Measurements from ENCODE around the gene MT1B. TPM values are rescaled to one million over a fixed set of nuclear protein-coding genes. Genes with fewer than 3 reads are reported as not detected.
A peak's percentile ranks its signal among the peaks of the same experiment; 100 is the strongest.

Gene MT1B
- polyA plus RNA-seq, 1 experiment: not detected

DNA sequence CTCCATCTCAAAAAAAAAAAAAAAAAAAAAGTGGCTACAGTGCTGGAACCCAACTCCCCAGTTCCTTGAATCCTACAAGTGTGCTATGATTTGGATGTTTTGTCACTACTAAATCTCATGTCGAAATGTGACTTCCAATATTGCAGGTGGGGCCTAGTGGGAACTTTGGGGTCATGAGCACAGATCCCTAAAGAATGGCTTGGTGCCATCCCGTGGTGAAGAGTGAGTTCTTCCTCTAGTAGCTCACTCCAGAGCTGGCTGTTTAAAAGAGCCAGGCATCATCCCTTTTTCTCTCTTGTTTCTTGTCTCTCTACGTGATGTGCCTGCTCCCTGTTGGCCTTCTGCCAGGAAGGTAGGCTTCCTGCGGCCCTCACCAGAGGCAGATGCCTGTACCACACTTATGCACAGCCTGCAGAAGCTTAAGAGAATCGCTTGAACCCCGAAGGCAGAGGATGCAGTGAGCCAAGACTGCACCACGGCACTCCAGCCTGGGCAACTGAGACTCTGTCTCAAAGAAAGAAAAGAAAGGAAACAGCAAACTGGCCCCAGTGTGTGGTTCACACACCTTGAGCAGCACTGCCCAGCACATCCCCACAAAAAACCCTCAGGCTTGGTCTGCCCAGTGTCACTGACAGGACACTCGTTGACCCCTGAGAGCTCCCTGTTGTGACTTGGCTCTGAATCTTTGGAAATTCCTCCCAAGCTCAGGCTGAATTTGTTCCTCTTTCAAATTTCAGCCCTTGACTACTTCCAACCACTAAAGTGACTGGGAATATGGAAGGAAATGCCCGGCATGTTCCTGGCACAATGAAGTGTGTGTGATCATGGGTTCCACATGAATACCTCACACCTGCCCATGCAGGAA is 23.0 kb upstream of the MT1B start:
- TF ChIP-seq, protein P1, sequence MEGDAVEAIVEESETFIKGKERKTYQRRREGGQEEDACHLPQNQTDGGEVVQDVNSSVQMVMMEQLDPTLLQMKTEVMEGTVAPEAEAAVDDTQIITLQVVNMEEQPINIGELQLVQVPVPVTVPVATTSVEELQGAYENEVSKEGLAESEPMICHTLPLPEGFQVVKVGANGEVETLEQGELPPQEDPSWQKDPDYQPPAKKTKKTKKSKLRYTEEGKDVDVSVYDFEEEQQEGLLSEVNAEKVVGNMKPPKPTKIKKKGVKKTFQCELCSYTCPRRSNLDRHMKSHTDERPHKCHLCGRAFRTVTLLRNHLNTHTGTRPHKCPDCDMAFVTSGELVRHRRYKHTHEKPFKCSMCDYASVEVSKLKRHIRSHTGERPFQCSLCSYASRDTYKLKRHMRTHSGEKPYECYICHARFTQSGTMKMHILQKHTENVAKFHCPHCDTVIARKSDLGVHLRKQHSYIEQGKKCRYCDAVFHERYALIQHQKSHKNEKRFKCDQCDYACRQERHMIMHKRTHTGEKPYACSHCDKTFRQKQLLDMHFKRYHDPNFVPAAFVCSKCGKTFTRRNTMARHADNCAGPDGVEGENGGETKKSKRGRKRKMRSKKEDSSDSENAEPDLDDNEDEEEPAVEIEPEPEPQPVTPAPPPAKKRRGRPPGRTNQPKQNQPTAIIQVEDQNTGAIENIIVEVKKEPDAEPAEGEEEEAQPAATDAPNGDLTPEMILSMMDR (IDR thresholded peaks at IDR 0.05; ENCODE audit: low read depth, low read length): no peak
- H3K9me3 ChIP-seq (ENCODE audit: control insufficient read depth, insufficient read depth, low read length): no peaks in the 10 kb centered on the region
- POLR2A ChIA-PET: interaction anchor here (0.7 kb wide), 3 partner anchors 22 to 178 kb away, joined by 4 to 6 read pairs (median 5); partner anchors contain the start of gene MT1X
- H3K27ac ChIP-seq (ENCODE audit: low read depth, low read length): no peak overlapping the region
- CTCF ChIA-PET: no interaction called here
- DNase-seq (ENCODE audit: low read depth, low spot score): no peak
- no peak overlapping the region for H3K4me3 ChIP-seq (ENCODE audit: low read depth, low read length)
- H3K27me3 ChIP-seq (ENCODE audit: control insufficient read depth, insufficient read depth, low read length): peaks cover 21% of the 10 kb centered on the region

DNA sequence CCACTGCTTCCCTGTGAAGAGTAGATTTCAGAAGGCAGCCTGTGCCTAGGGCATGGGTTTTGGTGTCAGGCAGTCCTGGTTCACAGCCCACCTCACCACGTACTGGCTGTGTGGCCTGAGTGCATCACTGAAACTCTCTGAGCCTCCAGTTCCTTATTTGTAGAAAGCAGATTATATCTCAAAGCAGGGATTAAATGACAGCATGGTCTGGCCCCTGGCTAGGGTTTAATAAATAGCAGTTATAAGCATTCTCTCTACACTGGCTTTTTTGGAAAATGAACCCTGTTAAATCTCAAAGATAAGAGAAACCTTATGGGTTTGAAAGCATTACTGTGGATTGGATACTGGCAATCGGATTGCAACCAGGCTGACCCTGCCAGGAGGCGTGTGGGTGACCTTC is 22.2 kb upstream of the MT1B start:
- Histone ChIP-seq H3K27me3 (ENCODE audit: control insufficient read depth, insufficient read depth, low read length) (peaks cover 27% of the 10 kb centered on the region), H3K27ac (ENCODE audit: low read depth, low read length) (no peak overlapping the region), H3K9me3 (ENCODE audit: control insufficient read depth, insufficient read depth, low read length) (no peaks in the 10 kb centered on the region), H3K4me3 (ENCODE audit: low read depth, low read length) (no peak overlapping the region)
- no peak for DNase-seq (ENCODE audit: low read depth, low spot score)
- TF ChIP-seq, protein P1 (IDR thresholded peaks at IDR 0.05; ENCODE audit: low read depth, low read length): no peak
- ChIA-PET CTCF (no interaction called here), POLR2A (no interaction called here)

DNA sequence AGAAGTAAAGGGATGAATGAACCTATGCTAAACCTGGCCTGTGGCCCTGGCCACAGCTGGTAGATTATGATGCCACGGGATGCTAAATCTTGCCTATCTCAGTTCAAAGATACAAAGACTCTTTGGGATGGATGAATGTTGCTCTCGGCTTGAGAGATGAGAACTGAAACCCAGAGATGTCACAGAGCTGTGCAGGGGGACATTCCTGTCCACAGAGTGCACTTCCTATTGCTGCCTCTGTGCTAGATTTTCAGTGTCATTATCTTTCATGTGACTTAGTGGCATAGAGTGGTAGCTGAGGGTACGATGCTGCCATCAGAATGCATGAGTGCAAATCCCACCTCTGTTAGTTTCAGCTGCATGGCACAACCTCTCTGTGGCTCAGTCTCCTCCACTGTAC is 21.6 kb upstream of the MT1B start:
- Histone ChIP-seq H3K27me3 (ENCODE audit: control insufficient read depth, insufficient read depth, low read length) (peaks cover 33% of the 10 kb centered on the region), H3K27ac (ENCODE audit: low read depth, low read length) (no peak overlapping the region), H3K9me3 (ENCODE audit: control insufficient read depth, insufficient read depth, low read length) (no peaks in the 10 kb centered on the region), H3K4me3 (ENCODE audit: low read depth, low read length) (no peak overlapping the region)
- ChIA-PET CTCF (no interaction called here), POLR2A (no interaction called here)
- TF ChIP-seq, protein P1 (IDR thresholded peaks at IDR 0.05; ENCODE audit: low read depth, low read length): no peak
- no peak for DNase-seq (ENCODE audit: low read depth, low spot score)

DNA sequence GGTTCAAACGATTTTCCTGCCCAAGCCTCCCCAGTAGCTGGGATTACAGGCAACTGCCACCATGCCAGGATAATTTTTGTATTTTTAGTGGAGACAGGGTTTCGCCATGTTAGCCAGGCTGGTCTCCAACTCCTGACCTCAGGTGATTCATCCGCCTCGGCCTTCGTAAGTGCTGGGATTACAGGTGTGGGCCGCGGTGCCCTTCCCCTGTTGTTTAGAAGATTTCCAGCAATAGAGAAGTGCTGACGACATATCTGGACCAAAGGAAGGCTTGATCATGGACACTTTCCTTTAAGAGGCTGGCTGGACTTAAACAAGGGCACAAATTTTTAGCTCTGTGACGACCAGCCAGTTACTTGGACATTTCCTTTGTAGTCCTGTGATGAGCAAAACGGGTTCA is 20.5 kb upstream of the MT1B start:
- POLR2A ChIA-PET: interaction anchor here (0.6 kb wide), 1 partner anchor 28 kb away, joined by 3 read pairs; no protein-coding TSS in a partner anchor

DNA sequence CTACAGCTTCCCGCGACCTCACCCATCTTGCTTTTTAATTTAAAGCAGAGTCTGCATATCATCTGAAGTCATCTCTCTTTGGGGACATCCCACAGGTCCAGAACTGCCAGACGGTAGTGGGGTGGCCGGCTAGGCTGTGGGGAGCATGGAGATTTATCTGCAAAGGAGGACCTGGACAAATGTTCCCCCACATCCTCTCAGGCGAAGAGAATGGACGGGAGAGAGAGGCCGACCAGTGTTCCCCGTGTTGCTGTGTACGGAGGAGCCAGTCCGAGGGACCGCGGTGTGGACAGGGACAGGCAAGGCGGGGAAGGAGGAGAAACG is 19.9 kb upstream of the MT1B start:
- Histone ChIP-seq H3K9me3 (ENCODE audit: control insufficient read depth, insufficient read depth, low read length) (no peaks in the 10 kb centered on the region), H3K27ac (ENCODE audit: low read depth, low read length) (no peak overlapping the region), H3K27me3 (ENCODE audit: control insufficient read depth, insufficient read depth, low read length) (peaks cover 49% of the 10 kb centered on the region), H3K4me3 (ENCODE audit: low read depth, low read length) (peak overlapping the region; percentile 32)
- TF ChIP-seq, protein P1 (IDR thresholded peaks at IDR 0.05; ENCODE audit: low read depth, low read length): no peak
- ChIA-PET CTCF (no interaction called here), POLR2A (no interaction called here)
- no peak for DNase-seq (ENCODE audit: low read depth, low spot score)

More for the DNA sequence above, 20.5 kb upstream of the MT1B start:
- peaks cover 43% of the 10 kb centered on the region for H3K27me3 ChIP-seq (ENCODE audit: control insufficient read depth, insufficient read depth, low read length)
- no peak overlapping the region for H3K4me3 ChIP-seq (ENCODE audit: low read depth, low read length)
- TF ChIP-seq, protein P1 (IDR thresholded peaks at IDR 0.05; ENCODE audit: low read depth, low read length): no peak
- H3K9me3 ChIP-seq (ENCODE audit: control insufficient read depth, insufficient read depth, low read length): no peaks in the 10 kb centered on the region
- no peak for DNase-seq (ENCODE audit: low read depth, low spot score)
- CTCF ChIA-PET: no interaction called here
- H3K27ac ChIP-seq (ENCODE audit: low read depth, low read length): no peak overlapping the region
